Kidney tubule cell (primary cell): Measurements from ENCODE around the gene ATP4B.
"Not testable (repeated sequence)": the region's sequence is repeated elsewhere in the genome, so short reads cannot be mapped to it uniquely, and the experiment has no call there.

Source experiments
- DNase-seq: peaks from one replicate; pipeline ENCODE4 v3.0.0-alpha.2; 2018; ENCODE audit warnings: low spot score

Gene ATP4B

GRCh38 chr13:113639616-113640262 lies 18.3 kb downstream of the ATP4B start:
- no peak for DNase-seq

DNA sequence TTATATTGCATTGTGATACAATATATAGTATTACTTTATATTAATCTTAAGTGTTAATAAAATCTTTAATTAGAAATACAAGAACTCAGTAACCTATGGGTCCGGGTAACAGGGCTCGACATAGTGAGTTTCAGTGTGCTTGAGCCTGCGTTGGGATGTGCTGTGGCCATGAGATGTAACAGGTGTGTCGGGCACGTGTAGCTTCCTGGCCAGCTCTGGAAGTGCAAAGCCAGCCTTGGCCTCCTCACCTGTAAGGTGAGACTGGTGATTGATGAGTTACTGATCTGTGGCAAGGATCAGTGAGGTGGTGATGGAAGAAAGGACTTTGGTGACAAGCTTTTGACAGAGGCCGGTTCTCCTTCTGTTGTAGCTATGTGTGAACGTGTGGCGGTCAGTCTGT lies 19.2 kb downstream of the ATP4B start:
- no peak for DNase-seq

GRCh38 chr13:113638173-113638746 lies 19.7 kb downstream of the ATP4B start:
- DNase-seq, result no peak

GRCh38 chr13:113637262-113638160 lies 20.5 kb downstream of the ATP4B start:
- DNase-seq, result no peak

DNA sequence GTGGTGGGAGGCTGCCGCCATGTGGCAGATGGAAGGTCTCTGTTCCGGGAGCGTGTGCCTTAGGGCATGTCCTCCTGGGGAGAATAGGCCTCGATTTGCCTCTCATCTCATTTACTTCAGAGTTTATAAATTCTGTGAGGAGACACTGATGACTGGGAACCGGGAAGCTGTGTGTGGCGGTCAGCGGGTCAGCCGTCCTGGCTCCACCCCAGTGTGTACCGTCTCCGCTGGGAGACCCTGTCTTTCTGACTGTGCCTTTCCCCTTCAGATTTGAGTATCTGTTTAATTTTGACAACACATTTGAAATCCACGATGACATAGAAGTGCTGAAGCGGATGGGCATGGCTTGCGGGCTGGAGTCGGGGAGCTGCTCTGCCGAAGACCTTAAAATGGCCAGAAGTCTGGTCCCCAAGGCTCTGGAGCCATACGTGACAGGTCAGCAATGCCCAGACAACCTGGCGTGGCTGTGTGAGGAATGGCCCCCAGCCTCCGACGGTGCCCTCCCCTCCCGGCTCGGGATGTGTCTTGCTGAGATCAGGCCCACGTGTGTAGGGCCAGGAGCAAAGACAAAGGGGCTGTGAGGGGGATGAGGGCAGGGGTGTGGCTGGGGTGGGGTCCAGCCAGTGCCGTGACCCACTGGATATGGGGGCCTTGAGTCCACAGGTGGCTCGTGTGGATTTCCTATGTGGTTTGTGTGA lies 21.6 kb downstream of the ATP4B start:
- DNase-seq, result no peak

GRCh38 chr13:113635709-113636108 lies 22.3 kb downstream of the ATP4B start:
- no peak for DNase-seq

- no peak for DNase-seq
Measured at GRCh38 chr13:113635048-113635420, 23.0 kb downstream of the ATP4B start.

DNA sequence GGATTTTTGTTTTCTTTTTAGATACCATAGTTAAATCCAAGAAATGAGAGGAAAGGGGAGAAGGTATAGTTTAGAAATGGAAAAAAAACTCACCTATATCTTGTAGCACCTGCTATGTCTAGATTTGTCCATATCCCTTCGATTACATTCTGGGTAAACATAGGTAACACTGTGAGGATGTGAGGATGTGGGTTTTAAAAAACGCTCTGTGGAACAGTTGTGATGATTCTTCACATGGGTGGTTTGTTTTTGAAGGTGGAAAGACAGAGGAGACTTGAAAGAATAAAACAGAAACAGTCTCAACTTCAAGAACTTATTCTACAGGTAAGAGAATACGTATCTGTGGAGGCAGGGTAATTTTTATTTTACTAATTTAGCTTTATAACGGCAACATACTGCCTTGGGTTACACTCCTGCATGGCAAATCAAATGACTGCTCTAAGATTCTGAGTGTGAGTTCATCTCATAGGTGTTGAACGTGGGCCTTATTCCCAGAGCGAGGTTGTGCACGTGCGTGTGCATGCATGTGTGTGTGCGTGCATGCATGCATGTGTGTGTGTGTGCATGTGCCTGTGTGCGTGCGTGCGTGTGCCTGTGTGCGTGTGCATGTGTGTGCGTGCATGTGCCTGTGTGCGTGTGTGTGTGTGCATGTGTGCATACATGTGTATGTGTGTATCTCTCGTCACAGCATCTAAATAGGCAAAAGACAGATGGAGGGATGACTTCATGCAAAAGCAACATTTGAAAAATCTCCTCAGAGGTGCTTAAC lies 23.5 kb downstream of the ATP4B start:
- DNase-seq, result no peak

GRCh38 chr13:113633485-113633873 lies 24.5 kb downstream of the ATP4B start:
- no peak for DNase-seq

- no peak for DNase-seq
Measured at GRCh38 chr13:113632706-113633484, 25.1 kb downstream of the ATP4B start.

GRCh38 chr13:113631341-113632095 lies 26.5 kb downstream of the ATP4B start:
- no peak for DNase-seq

- no peak for DNase-seq
Measured at GRCh38 chr13:113630804-113631203, 27.2 kb downstream of the ATP4B start.

GRCh38 chr13:113630296-113630695 lies 27.7 kb downstream of the ATP4B start:
- DNase-seq, result no peak

DNA sequence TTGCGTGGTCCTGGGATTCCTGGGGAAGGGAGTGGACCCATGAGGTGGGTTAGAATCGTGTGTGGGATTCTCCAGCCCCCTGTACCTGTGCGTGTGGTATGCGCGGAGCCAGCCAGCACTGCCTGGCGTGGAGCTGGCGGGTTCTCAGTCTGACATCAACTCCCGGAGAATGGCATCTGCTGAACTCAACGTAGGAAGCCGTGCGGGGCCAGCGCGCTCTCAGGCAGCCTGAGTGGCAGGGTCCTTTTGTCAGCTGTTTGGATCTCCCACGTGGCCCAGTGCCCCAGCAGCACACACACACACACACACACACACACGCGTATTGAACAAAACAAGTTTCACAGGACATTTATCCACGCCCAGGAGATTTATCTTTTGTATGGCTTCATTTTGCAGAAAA lies 28.1 kb downstream of the ATP4B start:
- no peak for DNase-seq

DNA sequence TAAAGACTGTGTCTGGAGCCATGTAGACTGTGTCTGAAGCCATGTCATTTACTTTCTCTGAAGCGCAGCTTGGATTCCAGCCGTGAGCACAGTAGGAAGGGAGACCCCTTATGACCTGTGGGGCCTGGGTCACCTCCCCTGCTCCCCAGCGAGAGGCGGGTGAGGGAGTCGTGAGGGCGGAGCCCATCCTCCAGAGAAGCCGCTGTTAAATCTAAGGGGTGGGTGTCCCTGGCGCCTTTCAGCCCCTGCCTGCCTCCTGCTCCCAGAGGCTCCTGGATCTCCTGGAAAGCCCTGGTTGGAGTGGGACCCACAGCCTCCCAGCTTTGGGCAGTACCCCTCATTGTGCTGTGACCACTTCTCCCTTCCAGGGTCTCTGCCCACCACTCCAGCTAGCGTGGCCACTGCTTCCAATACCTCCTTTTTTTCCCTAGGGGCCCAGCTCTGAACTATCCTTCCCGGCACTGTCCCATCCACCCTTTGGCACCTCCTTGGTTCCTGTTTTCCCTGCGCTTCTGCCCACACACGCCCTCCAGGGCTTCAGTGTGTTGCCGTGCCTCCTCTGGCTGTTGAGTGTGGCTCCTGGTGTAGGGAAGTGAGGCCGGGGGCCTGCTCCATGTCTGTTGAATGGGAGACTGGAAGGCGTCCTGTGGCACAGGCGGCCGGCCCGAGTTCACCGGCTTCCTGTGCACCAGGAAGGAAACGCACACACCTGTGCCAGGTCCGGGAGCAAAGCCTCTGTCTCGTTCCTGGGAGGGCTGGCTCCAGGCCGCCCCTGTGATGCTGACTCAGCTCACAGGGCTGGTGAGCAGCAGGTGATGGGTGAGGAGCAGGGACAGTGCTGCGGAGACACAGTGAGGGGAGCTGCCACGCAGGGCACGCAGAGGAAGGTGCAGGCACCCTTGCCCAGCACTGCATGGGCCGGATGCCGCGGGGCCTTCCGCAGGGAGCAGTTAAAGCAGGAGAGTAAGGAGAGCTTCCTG lies 29.4 kb downstream of the ATP4B start:
- DNase-seq, result no peak

DNA sequence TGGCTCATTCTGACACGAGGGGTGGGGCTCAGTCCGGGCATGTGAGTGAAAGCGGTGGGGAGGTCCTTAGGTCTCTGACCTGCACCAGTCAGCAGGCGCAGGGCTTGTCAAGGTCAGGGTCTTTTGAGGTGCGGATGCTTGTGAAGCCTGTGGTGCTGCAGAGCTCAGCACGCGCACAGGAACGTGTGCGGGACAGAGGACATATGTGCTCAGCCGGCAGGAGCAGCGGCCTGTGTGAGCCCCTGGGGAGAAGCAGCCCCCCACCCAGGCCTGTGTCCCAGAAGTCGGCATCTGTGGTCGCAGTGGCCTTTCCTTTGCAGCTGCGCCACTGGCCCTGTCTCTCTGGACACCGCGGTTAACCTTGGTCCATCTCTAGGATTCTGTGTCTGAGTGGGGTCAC lies 30.9 kb downstream of the ATP4B start:
- no peak for DNase-seq

DNA sequence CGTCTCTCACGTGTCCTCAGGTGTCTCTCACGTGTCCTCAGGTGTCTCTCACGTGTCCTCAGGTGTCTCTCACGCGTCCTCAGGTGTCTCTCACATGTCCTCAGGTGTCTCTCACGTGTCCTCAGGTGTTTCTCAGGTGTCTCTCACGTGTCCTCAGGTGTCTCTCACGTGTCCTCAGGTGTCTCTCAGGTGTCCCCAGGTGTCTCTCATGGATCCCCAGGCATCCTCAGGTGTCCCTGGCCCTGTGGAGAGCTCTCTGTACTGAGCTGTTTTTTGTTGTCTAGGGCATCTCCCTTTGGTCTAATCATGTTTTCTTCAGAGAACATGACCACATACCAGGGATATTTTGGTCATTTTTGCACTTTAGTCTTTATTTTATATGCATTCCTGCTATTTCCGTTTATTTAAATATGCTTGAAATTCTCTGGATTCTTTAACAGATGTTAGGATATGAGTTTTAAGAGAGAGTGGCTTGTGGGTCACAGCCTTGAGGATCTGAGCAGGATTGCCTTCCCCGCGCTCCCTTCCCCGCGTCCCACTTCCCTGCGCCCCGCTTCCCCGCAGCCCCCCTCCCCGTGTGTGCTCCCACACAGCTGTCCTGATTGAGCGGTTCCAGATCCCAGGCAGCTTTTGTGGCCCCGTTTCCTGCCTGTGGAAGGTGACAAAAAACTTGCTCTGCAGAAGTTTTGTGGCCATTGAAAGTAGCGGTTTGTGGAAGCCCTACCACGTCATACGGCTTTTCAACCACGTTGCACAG lies 31.9 kb downstream of the ATP4B start:
- DNase-seq, result no peak

- not testable (repeated sequence) for DNase-seq
Measured at GRCh38 chr13:113624640-113625304, 33.2 kb downstream of the ATP4B start.
